GM18951 (cell line): Measurements from ENCODE around the gene KCTD17.
"Not testable (repeated sequence)": the region's sequence is repeated elsewhere in the genome, so short reads cannot be mapped to it uniquely, and the experiment has no call there.

ENCODE experiments used
- POLR2A ChIP-seq: IDR thresholded peaks from 4 replicates; pipeline ENCODE4 v1.6.1; 2011; ENCODE audit warnings: mild to moderate bottlenecking; ENCODE audit not compliant: insufficient read length, insufficient read depth; ENCODE audit errors: extremely low read depth
- in situ Hi-C: fragments of 300-500 bp; cut with MboI; formaldehyde crosslinking; loops from one replicate; pipeline ENCODE4 v1.12.0; 2022; ENCODE audit warnings: low sequenced_read_pairs, mixed read lengths, inconsistent platforms; ENCODE audit not compliant: unreplicated experiment

The KCTD17 gene

GRCh38 chr22:37062702-37063381 is 11.3 kb downstream of the KCTD17 start:
- TF ChIP-seq POLR2A: no peak
- in situ Hi-C loops: no loop called here

GRCh38 chr22:37063431-37064420 is 12.2 kb downstream of the KCTD17 start:
- no peak for TF ChIP-seq POLR2A
- in situ Hi-C loops: no loop called here

- in situ Hi-C loops: no loop called here
- no peak for TF ChIP-seq POLR2A
Observed at GRCh38 chr22:37064553-37064952, 13.0 kb downstream of the KCTD17 start.

- TF ChIP-seq POLR2A: no peak
- in situ Hi-C loops: no loop called here
Observed at GRCh38 chr22:37065180-37065579, 13.6 kb downstream of the KCTD17 start.

- TF ChIP-seq POLR2A: no peak
- in situ Hi-C loops: no loop called here
Observed at GRCh38 chr22:37065961-37066360, 14.4 kb downstream of the KCTD17 start.

GRCh38 chr22:37067428-37067827 is 15.9 kb downstream of the KCTD17 start:
- in situ Hi-C loops: no loop called here
- TF ChIP-seq POLR2A: no peak

- no peak for TF ChIP-seq POLR2A
- in situ Hi-C loops: no loop called here
Observed at GRCh38 chr22:37068859-37069258, 17.3 kb downstream of the KCTD17 start.

- in situ Hi-C loops: no loop called here
- TF ChIP-seq POLR2A: no peak
Observed at GRCh38 chr22:37069319-37069718, 17.8 kb downstream of the KCTD17 start.

- in situ Hi-C loops: no loop called here
- no peak for TF ChIP-seq POLR2A
Observed at GRCh38 chr22:37069719-37070118, 18.2 kb downstream of the KCTD17 start.

- in situ Hi-C loops: no loop called here
- no peak for TF ChIP-seq POLR2A
Observed at GRCh38 chr22:37070334-37070733, 18.8 kb downstream of the KCTD17 start.

- in situ Hi-C loops: no loop called here
- TF ChIP-seq POLR2A: no peak
Observed at GRCh38 chr22:37070744-37071143, 19.2 kb downstream of the KCTD17 start.

GRCh38 chr22:37071850-37072592 is 20.5 kb downstream of the KCTD17 start:
- in situ Hi-C loops: not testable (repeated sequence)

GRCh38 chr22:37072673-37073072 is 21.1 kb downstream of the KCTD17 start:
- TF ChIP-seq POLR2A: no peak
- in situ Hi-C loops: no loop called here
